Measurements from ENCODE around the gene ITGB6.

- TF ChIP-seq CTCF (IDR thresholded peaks at IDR 0.05; ENCODE audit: control extremely low read depth in 1 of 3, insufficient read depth in 1 of 3, low read depth in 1 of 3, low read length in 3 of 3) = no peak
- TF ChIP-seq FOSL1 (IDR thresholded peaks at IDR 0.05; ENCODE audit: insufficient read depth, low read depth, low read length) = no peak
- no peak for TF ChIP-seq EZH2 (IDR thresholded peaks at IDR 0.05; ENCODE audit: low read depth, low read length, severe bottlenecking)
- no peak for TF ChIP-seq YY1 (IDR thresholded peaks at IDR 0.05; ENCODE audit: low read depth, low read length)
Observed at GRCh38 chr2:160109243-160109642, 90.8 kb downstream of the ITGB6 start.

Data from H1 (cell line).